A673 (cell line): ENCODE data around the gene KLK15. TPM values are rescaled to one million over a fixed set of nuclear protein-coding genes. Genes with fewer than 3 reads are reported as not detected.

ENCODE experiments used
- BruUV-seq: library from RNA; stranded (reverse); fragments of 400-500 nt; replicated peaks from 2 replicates; lab custom pipeline; 2021; lab: Mats Ljungman, UMichigan
- CTCF ChIA-PET: fragments of 300-600 bp; sonication (Branson Sonifier 250); formaldehyde crosslinking; loops from one replicate; lab custom pipeline; 2022; ENCODE audit warnings: antibody characterized with exemption; lab: Charles Lee
- POLR2A ChIA-PET: fragments of 300-600 bp; sonication (Branson Sonifier 250); formaldehyde crosslinking; loops from one replicate; lab custom pipeline; 2022; ENCODE audit warnings: antibody characterized with exemption; ENCODE audit not compliant: low non-redundant PET; lab: Charles Lee
- DNase-seq: peaks from one replicate; pipeline ENCODE4 v3.0.0-alpha.2; 2015; ENCODE audit warnings: low spot score
- H3K27ac ChIP-seq: fragments of 200-600 bp; sonication (generic); 2 replicates; pipeline ENCODE4 v1.5.1; 2016; ENCODE audit warnings: mixed run types, low read depth, mild to moderate bottlenecking, mixed read lengths, antibody characterized with exemption, low read length; ENCODE audit not compliant: poor library complexity, severe bottlenecking
- H3K27me3 ChIP-seq: fragments of 200-600 bp; sonication (generic); replicated peaks from 2 replicates; pipeline ENCODE4 v1.6.1; 2017; ENCODE audit warnings: mixed run types, low read depth, mild to moderate bottlenecking, mixed read lengths, antibody characterized with exemption, low read length; ENCODE audit not compliant: insufficient read depth, poor library complexity
- H3K36me3 ChIP-seq: fragments of 200-600 bp; sonication (generic); 2 replicates; pipeline ENCODE4 v1.6.1; 2016; ENCODE audit warnings: mixed run types, mild to moderate bottlenecking, mixed read lengths, antibody characterized with exemption, low read length; ENCODE audit not compliant: insufficient read depth, poor library complexity, severe bottlenecking
- H3K4me1 ChIP-seq: fragments of 200-600 bp; sonication (generic); 2 replicates; pipeline ENCODE4 v1.6.1; 2017; ENCODE audit warnings: mixed run types, mild to moderate bottlenecking, mixed read lengths, antibody characterized with exemption, low read length; ENCODE audit not compliant: insufficient read depth, poor library complexity, severe bottlenecking
- H3K4me3 ChIP-seq: fragments of 200-600 bp; sonication (generic); 2 replicates; pipeline ENCODE4 v1.5.1; 2016; ENCODE audit warnings: low read depth, mixed run types, mild to moderate bottlenecking, mixed read lengths, low read length; ENCODE audit not compliant: poor library complexity, severe bottlenecking
- H3K9me3 ChIP-seq: fragments of 200-600 bp; sonication (generic); 2 replicates; pipeline ENCODE4 v1.6.1; 2016; ENCODE audit warnings: mixed run types, low read depth, mild to moderate bottlenecking, mixed read lengths, antibody characterized with exemption, low read length; ENCODE audit not compliant: poor library complexity, severe bottlenecking
- EZH2 ChIP-seq: fragments of 200-600 bp; sonication (generic); IDR thresholded peaks from 2 replicates; pipeline ENCODE4 v1.6.1; 2017; ENCODE audit warnings: borderline replicate concordance, low read depth, mild to moderate bottlenecking, mixed read lengths, antibody characterized with exemption, low read length; ENCODE audit not compliant: poor library complexity, severe bottlenecking
- intact Hi-C: fragments of 100-400 bp; cut with micrococcal nuclease; formaldehyde crosslinking; loops from one replicate; pipeline ENCODE4 v1.10.0; 2022; ENCODE audit not compliant: unreplicated experiment
- total RNA-seq: library from RNA; stranded (reverse); gene quantifications from 2 replicates; pipeline ENCODE4 v1.2.3, GENCODE V29; 2021
- TF ChIP-seq, protein P1 (sequence below): fragments of 300-800, 200-600 bp; sonication (generic); conservative IDR thresholded peaks from 2 replicates; pipeline ENCODE4 v1.5.1; 2017; ENCODE audit warnings: low read depth, mild to moderate bottlenecking, antibody characterized with exemption, low read length, moderate library complexity, mixed read lengths

KLK15 gene
- total RNA-seq, 1 experiment from 2014 or later, result not detected

GRCh38 chr19:50791594-50792271, 41.6 kb downstream of the KLK15 start:
- BruUV-seq, result no TSS peak
- POLR2A ChIA-PET, result no interaction called here
- CTCF ChIA-PET, result no interaction called here

DNA sequence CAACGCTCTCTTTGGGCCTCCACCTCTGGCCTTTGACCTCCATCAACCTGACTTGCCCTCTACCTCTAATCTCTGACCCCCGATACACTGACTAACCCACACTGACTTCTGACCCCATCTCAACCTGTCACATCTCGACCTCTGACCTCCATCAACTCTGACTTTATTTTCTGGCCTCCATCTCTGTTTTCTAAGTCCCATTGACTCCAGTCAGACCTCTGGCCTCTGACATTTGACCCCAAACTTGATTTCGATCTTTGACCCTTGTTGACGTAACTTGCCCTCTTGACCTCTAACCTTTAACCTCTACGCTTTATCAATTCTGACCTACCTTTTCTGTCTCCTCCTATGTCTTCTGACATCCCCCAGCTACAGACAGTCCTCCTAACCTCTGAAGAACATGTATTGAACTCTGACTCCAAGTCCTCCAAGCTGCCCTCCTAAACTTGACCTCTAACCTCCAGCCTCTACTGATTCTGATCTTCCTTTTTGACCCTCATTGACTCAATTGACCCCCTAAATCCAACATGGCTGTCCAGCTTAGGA, 42.4 kb downstream of the KLK15 start:
- intact Hi-C loops, result loop anchor here (5.0 kb wide), 1 partner anchor 131 kb away; no protein-coding TSS in a partner anchor
- POLR2A ChIA-PET, result no interaction called here
- CTCF ChIA-PET, result no interaction called here
- no peak for DNase-seq
- Histone ChIP-seq H3K27ac (no peak overlapping the region), H3K4me3 (no peak overlapping the region), H3K4me1 (peaks cover 16% of the 10 kb centered on the region), H3K27me3 (no peaks in the 10 kb centered on the region), H3K36me3 (peaks cover 7% of the 10 kb centered on the region), H3K9me3 (no peaks in the 10 kb centered on the region)
- no peak for TF ChIP-seq EZH2
- TF ChIP-seq, protein P1, sequence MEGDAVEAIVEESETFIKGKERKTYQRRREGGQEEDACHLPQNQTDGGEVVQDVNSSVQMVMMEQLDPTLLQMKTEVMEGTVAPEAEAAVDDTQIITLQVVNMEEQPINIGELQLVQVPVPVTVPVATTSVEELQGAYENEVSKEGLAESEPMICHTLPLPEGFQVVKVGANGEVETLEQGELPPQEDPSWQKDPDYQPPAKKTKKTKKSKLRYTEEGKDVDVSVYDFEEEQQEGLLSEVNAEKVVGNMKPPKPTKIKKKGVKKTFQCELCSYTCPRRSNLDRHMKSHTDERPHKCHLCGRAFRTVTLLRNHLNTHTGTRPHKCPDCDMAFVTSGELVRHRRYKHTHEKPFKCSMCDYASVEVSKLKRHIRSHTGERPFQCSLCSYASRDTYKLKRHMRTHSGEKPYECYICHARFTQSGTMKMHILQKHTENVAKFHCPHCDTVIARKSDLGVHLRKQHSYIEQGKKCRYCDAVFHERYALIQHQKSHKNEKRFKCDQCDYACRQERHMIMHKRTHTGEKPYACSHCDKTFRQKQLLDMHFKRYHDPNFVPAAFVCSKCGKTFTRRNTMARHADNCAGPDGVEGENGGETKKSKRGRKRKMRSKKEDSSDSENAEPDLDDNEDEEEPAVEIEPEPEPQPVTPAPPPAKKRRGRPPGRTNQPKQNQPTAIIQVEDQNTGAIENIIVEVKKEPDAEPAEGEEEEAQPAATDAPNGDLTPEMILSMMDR, result no peak
- BruUV-seq, result no TSS peak

More at GRCh38 chr19:50791594-50792271, 41.6 kb downstream of the KLK15 start:
- no peak for DNase-seq
- Histone ChIP-seq H3K4me3 (no peak overlapping the region), H3K9me3 (no peaks in the 10 kb centered on the region), H3K27me3 (no peaks in the 10 kb centered on the region), H3K36me3 (peaks cover 9% of the 10 kb centered on the region), H3K27ac (no peak overlapping the region), H3K4me1 (peaks cover 16% of the 10 kb centered on the region)
- TF ChIP-seq EZH2, result no peak
- TF ChIP-seq, protein P1, result no peak
- intact Hi-C loops, result loop anchor here (5.0 kb wide), 1 partner anchor 131 kb away; no protein-coding TSS in a partner anchor

DNA sequence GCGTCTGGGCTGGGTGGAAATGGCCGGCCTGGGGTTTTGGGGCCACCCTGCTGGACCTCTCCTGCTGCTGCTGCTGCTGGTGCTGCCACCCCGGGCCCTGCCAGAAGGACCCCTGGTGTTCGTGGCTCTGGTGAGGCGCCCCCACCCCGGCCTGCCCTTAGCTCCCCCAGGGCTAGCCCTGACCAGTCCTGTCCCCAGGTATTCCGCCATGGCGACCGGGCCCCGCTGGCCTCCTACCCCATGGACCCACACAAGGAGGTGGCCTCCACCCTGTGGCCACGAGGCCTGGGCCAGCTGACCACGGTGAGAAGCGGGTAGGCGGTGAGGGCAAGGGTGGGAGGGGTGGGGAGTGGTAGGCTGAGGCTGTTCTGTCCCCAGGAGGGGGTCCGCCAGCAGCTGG, 43.0 kb downstream of the KLK15 start, which contains the start of gene ACP4:
Gene ACP4, plus strand, starts transcription at position 20 of the 400 bp plus-strand sequence. Its CDS starts 0 bp downstream, at position 20.
- ChIA-PET CTCF (interaction anchor here (1.0 kb wide), 1 partner anchor 66 kb away, joined by 15 read pairs; no protein-coding TSS in a partner anchor), POLR2A (no interaction called here)
- Histone ChIP-seq H3K4me3 (no peak within 1 kb of the TSS), H3K9me3 (no peaks in the 10 kb centered on the region), H3K27ac (no peak within 1 kb of the TSS), H3K4me1 (peaks cover 16% of the 10 kb centered on the region), H3K27me3 (no peaks in the 10 kb centered on the region), H3K36me3 (peaks cover under 1% of the 10 kb centered on the region)
- no peak for DNase-seq
- no peak for TF ChIP-seq EZH2
- TF ChIP-seq, protein P1, result no peak
- BruUV-seq, result no TSS peak
- intact Hi-C loops, result loop anchor here (5.0 kb wide), 1 partner anchor 132 kb away; no protein-coding TSS in a partner anchor
